ENCODE data around the gene CNTN1.

Gene CNTN1

DNA sequence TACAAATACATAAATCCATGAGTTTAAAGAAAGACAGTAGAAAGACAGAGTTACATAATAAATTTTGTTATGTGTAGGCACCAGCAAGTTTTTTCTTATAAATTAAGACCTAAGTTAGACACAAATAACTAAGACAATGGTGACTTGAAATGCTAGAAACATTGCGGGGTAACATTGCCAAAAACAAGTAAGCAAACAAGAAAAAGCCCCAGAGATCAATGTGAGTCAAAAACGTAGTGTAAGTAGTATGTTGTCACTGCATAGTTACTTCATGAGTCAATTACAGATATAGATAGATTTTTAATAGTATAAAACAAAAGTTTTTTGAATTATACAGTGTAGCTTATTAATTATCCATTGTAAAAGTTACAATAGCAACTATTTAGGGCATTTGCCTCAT is 83.4 kb downstream of the CNTN1 start:
- no peak for DNase-seq

DNA sequence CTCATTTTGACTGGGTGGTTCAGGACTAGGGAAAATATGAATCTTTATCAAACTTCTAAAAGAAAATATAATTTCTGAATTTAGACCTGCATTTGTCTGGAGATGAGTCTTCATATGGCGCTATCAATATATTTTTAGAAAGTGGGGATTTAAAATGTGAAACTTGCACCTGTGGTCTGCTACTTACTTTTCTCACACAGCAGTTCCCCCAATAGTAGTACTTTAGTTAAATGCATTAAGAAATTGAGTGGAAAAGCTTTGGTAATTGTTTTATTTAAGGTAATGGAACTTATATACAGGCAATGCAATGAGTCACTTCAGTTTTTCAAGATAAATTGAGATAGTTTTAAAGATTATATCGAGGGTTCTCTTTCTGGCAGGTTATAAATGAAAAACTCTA is 91.9 kb downstream of the CNTN1 start:
- no peak for DNase-seq

DNA sequence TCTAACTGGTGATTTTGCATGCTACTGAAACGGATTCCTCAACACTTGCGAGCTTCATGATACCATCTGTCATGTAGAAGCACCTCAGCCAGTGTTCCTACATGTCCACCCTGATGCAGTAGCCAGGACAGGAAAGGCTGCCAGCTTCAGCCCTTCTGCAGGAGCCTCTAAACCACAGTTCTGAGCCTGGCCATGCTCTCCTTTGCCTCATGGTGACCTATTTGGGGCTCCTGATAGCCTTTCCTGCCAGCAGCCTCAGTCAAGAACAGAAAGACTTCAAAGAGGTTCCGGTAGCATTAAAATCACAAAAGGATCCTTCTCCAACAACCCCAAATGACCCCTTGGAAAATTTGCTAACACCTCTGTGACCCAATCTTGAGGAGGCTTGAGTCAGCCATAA is 96.0 kb downstream of the CNTN1 start:
- DNase-seq: no peak

DNA sequence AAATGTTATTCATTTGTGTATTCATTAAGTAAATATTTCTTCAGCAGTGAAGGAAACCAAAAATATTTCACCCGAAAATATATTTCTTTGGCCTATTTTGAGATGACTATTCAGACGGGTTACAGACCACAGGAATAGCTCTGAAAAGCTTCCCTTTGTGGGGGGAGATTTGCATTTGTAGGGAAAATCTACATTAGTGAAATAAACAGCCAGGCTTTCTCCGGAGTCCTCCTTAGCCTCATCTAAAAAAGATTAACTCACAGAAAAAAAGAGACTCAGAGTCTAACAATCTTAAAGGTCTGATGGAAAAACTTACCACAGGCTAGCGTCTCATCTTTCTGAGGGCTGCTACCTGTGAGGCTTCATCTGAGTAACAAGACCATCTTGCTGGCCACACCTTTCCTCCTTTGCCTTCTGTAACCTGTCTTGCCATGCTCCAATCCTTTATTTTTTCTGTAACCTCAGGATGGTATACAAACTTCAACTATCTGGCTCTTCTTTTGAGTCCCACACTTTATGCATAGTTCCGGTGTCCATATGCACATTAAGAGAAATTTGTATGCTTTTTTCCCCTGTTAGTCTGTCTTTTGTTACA is 100.7 kb downstream of the CNTN1 start:
- no peak for DNase-seq

DNA sequence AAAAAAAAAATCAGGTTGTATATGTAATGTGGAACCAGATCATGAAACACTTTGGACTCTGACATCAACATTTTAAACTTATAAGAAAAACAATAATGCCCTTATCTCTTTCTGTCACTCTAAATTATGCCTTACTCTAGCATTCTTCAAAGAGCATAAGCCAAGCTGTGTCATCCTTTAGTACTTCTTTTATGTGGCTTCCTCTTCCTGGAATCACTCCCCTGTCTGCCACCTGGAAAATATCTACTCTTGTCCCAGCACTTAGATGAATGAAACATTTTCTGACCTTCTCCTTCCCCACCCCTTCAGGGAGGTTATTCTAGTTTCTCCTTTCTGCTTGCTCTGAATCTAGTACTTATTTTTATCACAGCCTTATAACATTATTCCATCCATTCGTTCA is 101.2 kb downstream of the CNTN1 start:
- no peak for DNase-seq

DNA sequence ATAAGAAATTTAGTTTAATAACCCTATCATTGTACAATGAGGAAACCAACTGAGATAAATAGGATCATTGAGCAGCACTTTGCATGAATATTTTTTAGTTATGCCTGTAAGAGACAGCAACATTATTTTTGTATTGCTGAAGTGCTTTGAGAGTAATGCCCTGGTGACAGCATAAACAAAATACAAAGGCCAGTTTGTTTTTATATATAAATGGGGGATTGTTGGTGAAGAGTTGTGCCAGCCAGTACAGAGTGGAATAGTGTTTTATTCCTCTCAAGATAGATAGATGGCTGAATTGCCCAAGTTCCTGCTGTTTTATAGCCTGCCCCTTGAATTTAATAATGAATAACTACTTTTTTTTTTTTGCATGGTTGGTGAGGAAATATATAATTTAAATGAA is 101.8 kb downstream of the CNTN1 start:
- no peak for DNase-seq

- DNase-seq: no peak
These were observed 108.8 kb downstream of the CNTN1 start for GRCh38 chr12:40801082-40801481.

DNA sequence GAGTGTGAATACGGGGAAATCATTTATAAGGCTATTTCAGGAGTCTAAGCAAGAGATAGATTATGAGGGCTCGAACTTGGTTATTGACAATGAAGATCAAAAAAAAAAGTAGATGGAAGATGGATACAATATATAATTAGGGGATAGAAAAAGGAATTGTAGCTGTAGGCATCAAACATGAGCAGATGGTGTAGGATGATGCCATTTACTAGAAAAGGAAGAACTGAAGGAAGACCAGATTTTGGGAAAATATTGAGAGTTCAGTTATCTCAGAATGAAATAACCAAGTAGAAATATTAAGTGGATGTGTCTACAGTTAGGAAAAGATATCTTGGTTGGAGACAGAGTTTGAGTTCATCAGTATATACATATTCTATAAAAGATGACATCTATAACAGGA is 109.6 kb downstream of the CNTN1 start:
- no peak for DNase-seq

DNA sequence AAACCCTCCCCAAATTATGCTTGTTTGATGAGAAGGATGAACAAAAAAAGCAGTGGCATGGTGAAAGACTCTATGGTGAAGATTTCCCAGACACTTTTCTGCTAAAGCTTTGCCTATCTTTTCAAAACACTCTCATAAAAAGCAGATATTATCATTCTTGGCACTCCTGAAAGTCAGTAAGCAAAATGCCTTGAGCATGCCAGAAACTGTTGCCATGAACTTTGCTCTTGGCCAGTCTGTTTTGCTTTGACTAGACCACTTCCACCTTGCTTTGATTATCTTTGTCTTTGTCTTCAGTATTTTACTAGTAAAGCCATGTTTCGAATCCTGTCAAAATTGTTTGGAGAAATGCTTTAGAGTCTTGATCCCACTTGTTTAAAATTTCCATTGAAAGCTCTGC is 110.4 kb downstream of the CNTN1 start:
- DNase-seq: no peak

DNA sequence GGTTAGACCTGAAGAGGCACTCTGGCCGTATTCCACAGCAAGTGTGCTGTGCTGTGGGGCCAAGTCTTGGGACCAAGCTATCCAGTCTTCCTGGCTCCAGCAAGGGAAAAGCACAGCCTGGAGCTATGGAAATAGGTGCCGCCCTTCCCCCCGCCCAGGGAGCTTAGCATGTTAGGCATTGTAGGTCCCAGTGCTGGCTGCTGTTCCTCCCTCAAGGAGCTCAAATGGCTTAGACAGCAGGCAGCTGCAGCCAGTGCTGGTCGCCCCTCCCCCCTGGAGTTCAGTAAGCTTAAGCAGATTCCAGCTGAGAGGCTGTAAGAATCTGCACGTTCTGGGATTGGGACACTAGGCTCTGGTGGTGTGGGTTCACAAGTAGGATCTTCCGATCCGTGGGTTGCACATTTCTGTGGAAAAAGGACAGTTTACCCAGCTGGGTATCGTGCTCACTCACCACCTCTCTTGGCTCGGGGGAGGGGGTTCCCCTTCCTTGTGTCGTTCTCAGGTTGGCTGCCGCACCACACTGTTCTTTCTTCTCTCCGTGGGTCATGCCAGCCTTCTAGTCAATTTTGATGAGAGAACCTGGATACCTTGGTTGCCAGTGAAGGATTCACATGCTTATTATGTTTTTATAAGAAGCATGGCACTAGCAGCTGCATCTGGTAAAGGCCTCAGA is 127.3 kb downstream of the CNTN1 start:
- no peak for DNase-seq

DNA sequence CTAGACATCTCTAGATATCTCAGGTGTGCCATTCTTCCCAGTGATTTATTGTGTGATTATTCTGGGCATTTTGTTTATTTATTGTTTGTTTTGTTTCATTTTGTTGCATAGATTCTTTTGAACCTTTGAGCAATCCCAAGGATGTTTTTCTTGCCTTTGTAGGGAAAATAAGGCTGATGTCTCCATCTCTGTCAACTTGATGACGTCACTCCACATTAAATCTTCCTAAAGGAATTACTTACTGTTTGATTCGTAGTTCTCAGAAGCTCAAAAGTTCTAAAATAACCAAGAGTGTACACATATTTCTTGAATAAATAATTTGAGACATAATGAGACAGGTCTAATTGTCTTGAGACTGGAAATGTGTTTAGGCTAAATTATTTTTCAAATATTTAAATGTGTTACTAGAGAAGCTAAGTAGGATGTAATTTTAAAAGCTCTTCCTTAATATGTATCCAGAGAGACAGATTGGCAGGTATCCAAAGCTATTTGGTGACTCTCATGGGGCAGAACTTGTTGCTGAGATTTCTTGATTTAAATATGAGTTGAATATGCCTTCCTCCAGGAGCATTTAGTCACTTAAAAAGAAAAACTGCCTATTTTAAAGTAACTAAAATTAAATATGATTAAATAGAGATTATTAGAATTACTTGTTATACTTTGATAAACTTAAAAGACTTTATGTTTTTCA is 128.7 kb downstream of the CNTN1 start:
- DNase-seq: no peak

GRCh38 chr12:40825156-40825555 is 132.9 kb downstream of the CNTN1 start:
- DNase-seq: no peak

- no peak for DNase-seq
These were observed 135.7 kb downstream of the CNTN1 start for GRCh38 chr12:40827683-40828592.

DNA sequence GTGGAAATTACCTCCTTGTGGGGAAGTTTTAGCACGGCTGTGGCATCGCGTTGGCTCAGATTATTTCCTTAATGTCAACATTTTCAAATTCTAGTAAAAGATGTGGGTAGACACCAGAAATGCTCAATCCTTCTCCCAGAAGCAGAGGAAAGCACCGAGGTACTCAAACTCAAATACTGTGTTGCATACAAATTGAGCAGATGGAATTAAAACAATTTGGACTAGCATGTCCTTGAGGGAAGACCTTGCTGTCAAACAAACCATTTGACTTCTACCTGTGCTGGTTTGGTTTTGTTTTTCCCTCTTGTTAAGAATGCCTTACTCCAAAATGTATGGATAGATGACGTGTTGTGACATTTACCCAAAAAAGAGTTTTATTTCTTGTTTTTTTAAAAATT is 136.4 kb downstream of the CNTN1 start:
- no peak for DNase-seq

DNA sequence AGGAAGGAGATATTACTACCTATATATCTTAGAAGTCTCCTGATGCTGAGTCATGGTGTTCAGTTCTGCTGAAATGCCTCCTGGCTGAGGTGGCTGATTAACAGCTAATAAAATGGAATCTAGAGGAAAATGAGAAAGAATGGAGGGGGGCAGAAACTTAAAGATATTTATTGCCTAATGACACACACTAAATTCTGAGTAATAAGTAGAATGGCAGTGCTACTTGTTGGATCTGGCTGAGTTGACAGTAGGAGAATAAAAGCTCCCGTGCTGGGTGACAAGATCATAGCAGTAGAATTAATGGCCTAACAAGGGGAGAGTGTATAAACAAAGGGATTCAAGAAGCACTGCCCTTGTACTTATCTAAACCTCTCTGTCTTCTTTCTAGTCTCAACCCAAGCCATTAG is 137.5 kb downstream of the CNTN1 start:
- no peak for DNase-seq

DNA sequence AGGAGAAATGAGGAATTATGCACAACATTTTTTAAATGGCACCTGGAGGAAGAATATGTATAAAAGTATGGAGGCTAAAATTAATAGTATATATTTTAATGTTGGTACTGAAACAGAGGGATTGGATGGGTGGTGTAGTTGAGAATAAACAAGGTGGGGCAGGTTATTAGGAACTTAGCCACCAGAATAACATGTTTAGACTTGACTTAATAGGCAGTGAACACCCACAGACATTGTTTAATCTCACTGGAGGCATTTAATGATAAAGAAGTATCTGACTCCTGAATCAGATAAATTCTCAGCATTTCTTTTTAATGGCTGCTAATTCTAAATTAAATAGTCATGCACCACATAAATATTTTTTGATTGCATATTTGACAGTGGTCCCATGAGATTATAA is 139.7 kb downstream of the CNTN1 start:
- DNase-seq: no peak

GRCh38 chr12:40832668-40833067 is 140.4 kb downstream of the CNTN1 start:
- DNase-seq: no peak

GRCh38 chr12:40833818-40834217 is 141.6 kb downstream of the CNTN1 start:
- DNase-seq: no peak

DNA sequence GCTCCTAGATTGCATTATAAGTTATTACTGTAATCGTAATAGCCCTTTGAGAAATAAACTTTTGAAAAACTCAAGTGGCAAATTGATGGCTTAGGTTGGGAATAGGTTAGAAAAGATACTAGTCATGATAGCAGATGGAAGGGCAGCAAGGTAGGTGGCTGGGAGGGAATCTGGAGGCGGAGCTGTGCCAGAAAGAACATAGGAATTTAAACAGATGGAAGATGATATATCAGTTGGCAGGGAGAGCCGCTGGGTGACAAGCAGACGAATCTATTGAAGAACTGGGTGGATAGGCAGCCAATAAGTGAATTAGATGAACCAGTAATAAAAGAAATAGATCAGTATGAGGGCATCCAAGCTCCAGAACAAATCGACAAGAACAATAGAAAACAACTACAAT is 142.1 kb downstream of the CNTN1 start:
- no peak for DNase-seq

GRCh38 chr12:40837891-40838429 is 145.7 kb downstream of the CNTN1 start:
- no peak for DNase-seq

GRCh38 chr12:40843495-40843894 is 151.3 kb downstream of the CNTN1 start:
- no peak for DNase-seq

DNA sequence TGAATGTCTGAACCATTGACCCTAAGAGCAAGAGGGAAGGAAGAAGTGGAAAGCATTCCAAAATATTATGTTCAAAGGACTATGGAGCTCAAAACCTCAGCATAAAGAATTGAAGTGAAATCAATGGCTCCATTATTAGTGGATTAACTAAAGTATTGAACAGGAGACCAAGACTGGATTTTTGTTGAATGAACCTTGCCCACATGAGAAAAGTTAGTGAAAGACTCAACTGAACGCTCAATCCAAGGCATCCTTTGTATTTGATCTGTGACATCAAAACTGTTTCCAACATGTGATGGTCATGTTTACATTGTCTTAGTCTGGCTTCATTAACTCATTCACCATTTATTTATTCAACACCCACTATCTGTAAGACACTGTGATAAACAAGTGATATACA is 161.0 kb downstream of the CNTN1 start:
- DNase-seq: no peak

DNA sequence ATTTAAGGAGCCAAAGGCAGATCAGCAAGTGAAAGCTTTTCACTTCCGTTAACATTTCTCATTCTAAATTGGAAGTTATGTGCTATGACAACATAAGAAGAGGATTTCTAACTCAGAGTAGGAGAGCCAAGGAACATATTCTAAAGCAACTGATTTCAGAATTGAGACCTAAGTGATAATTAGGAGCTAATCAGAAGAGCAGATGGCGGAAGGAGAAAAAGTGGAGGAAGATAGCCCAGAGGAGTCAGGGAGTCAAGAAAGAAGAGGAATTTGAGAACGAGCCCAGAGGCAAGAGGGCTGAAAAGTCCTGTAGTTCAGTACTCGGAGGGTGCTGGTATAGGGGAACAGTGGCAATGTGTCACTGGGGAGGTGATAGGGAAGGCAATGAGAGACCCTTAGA is 162.4 kb downstream of the CNTN1 start:
- DNase-seq: no peak

All from stimulated activated CD8-positive, alpha-beta memory T cell treated with anti-CD3 and anti-CD28 coated beads, Interleukin-4, amount 100 ng/mL, for 48 hours (primary cell).